Stimulated activated CD8-positive, alpha-beta memory T cell treated with anti-CD3 and anti-CD28 coated beads, Interleukin-7, amount 100 ng/mL, for 1 hour (primary cell): ENCODE results near the gene PSMG2.
"Not testable (repeated sequence)": the region's sequence is repeated elsewhere in the genome, so short reads cannot be mapped to it uniquely, and the experiment has no call there.

Experiments used
- DNase-seq, 2 donors: peaks; one replicate each; pipeline ENCODE4 v3.0.0-alpha.2; 2020; ENCODE audit warnings: low read depth in 2 of 2

Gene PSMG2

DNA sequence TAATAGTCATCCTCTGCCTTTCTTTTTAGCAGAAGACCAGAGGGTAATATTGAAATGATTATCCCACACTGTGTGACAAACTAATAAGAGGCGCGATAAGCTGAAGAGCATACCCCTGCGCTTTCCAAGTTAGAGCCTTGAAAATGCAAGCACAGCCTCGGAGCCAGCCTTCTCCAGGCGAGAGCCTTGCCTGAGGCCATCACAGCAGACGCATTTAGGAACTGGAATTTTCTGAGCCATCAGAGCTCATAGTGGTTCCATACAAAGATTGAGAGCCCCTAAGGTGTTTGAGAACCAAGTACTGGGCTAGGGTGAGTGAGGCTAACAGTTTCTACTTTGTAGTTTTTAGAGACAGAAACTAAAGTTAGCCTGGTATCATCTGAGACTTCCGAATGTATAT, 19.9 kb downstream of the PSMG2 start:
- no peak for DNase-seq

- no peak for DNase-seq
Observed at GRCh38 chr18:12726331-12726730, 23.5 kb downstream of the PSMG2 start.

GRCh38 chr18:12726774-12727550, 24.1 kb downstream of the PSMG2 start:
- peak; percentile 8 to 27 for DNase-seq

DNA sequence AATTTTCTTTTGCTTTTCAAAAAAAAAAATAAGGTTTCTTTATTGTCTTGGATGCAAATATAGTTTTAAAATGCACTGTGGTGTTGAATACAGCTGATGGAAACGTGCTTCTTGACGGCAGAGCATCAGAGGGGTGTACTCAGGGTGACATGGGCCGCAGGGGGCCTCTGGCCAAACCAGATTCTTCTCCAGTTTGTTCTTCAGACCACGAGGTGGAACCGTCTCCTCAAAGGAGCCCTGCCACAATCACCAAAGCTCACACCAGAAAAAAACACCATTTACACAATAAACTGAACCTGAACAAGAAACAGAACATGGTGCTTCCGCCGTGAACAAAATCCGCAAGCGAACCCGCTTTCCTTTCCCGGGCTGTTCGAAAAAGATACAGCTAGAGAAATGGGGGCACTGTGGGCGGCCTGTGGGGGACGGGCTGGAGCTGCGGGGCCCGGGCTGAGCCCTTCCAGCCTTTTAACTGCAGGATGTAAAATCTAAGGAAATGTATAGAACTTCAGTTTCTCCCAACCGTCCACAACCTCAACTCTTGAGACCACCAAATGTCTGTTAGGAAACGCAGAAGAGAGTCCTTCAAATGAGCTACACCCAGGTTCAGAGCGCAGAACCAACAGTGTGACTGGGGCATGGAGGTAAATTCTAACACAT, 34.5 kb downstream of the PSMG2 start:
- DNase-seq: no peak

GRCh38 chr18:12741351-12741750, 38.5 kb downstream of the PSMG2 start:
- DNase-seq: no peak

- DNase-seq: no peak
Observed at GRCh38 chr18:12742453-12742852, 39.6 kb downstream of the PSMG2 start.

- DNase-seq: no peak
Observed at GRCh38 chr18:12744103-12744502, 41.3 kb downstream of the PSMG2 start.

DNA sequence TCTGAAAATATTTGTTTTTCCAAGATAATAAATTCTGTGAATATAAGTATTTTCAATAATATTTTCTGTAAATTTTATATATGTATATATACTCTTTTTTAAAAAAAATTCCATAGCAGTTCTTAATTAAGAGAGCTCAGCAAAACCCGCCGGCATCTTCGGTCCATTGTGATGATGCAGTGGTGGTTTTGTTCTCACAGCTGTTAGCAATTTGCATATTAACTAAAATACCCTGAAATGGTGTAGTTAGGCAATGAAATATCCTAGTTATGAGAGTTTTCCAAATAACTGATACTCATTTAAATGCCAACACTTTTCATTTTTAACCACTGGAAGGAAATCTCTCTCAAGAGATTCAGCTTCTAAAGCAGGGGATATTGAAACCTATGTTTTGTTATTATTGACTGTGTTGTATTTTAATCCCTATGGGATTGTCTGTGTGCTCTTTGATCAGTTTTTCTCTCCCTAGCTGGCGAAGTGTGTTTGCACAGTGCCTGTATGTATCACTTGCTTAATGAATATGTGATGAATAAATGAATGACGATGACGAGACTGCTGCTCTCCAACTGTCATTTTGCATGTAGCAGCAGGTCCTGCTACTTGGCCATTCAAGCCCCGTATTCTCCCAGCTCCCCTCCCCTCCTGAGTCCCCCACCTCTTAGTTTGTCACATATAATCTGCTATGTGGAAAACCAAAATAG, 42.4 kb downstream of the PSMG2 start:
- no peak for DNase-seq

DNA sequence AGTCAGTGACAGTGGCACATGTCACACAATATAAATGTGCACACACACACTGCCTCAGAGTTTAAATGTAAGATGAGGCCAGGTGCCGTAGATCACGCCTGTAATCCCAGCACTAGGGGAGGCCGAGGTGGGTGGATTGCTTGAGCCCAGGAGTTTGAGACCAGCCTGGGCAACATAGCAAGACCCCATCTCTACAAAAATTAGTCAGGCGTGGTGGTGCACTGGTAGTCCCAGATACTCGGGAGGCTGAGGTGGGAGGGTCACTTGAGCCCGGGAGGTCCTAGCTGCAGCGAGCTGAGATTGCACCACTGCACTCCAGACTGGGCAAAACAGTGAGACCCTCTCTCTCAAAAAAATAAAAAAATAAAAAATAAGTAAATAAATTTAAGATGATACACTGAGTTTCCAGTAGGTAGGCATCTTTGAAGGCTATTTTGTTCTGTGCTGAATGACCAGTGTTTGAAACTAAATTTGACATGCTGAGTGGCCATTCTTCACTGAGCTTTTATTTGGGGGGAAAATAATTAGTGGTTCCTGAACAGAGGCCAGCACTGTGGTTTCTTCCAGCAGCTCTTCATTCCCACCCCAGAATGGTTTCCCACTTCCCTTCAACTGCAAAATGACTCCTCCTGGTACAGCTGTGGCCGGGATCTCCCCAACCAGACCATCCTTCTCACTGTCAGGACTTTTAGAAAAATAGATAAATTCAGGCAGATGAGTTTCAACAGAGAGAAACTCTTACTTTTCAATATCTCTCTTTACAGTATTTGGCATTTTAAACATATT, 44.9 kb downstream of the PSMG2 start:
- no peak for DNase-seq

DNA sequence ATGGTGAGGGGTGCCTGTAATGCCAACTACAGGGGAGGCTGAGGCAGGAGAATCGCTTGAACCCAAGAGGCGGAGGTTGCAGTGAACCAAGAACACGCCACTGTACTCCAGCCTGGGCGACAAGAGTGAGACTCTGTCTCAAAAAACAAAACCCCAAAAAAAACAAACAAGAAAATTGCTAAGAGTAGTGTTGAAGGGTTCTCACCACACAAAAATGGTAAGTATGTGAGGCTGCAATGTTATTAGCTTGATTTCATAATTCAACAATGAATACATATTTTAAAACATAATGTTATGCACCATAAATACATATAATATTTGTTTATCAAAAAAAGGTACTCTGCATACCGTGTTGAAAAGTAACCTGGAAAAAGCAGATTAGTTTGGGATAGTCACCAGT, 45.8 kb downstream of the PSMG2 start:
- DNase-seq: no peak

- DNase-seq: no peak
Observed at GRCh38 chr18:12749121-12749520, 46.3 kb downstream of the PSMG2 start.

DNA sequence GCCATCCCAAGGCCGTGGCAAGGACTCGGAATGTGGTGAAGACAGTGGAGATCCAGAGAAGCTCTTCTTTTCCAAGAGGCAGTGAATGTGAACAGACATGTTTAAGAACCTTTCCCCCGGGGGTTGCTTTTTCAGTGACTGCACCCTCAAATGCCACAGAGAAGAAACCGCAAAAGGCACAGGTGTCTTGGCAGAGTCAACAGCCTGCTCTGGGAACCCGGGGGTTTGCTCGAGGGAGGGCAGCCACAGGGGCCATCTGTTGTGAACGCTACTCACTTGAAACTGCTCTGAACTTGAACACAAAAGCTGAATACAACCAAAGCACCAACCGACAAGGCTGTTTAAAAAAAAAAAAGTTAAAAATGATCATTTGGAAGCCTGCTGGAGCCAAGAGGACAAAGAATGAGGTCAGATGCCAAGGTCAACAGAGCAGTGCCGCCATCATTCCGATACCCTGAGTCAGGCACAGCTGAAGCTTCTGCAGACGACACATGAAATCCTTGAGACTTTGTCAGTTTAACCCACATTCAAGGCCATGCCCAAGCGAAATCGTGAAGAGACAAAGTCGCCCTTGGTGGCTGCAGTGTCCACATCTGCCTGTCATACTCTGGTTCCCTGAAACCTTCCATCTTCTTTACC, 47.4 kb downstream of the PSMG2 start:
- no peak for DNase-seq

- no peak for DNase-seq
Observed at GRCh38 chr18:12750715-12751502, 48.1 kb downstream of the PSMG2 start.

- DNase-seq: no peak
Observed at GRCh38 chr18:12751503-12751884, 48.7 kb downstream of the PSMG2 start.

DNA sequence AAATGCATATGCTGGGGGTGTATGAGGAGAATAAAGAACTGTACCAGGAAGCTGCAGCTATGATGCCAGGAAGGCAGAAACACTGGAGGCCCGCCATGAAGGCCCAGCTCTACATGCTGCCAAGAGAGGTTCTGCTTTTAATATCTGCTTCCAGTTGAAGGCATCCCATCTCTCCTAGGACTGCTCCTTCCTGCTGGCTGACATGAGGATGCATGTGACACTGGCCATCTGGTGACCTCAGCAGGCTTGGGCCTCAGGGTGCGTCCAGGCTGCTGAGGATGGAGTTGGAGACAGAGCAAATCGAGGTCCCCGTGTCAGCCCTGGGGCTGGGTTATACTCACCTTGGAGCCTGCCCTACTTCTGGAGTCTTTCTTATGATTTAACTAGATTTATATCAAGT, 49.0 kb downstream of the PSMG2 start:
- DNase-seq: no peak

DNA sequence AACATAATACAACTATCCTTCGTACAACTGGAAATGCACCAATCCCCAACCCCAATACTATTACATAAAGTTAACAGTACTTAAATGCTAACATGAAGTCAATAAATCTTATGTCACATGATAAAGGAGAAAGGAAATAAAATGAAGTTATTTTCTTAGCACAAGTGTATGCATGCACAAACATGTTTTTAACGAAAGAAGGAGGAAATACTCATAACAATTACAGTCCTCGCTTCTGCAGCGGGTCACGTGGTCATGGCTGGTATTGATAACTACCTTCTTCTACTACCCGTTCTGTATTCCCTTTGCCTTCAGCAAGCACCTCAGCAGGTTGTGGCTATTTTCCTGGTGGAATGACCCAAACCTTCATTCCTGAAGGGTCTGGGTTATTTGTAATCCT, 51.7 kb downstream of the PSMG2 start:
- DNase-seq: no peak

DNA sequence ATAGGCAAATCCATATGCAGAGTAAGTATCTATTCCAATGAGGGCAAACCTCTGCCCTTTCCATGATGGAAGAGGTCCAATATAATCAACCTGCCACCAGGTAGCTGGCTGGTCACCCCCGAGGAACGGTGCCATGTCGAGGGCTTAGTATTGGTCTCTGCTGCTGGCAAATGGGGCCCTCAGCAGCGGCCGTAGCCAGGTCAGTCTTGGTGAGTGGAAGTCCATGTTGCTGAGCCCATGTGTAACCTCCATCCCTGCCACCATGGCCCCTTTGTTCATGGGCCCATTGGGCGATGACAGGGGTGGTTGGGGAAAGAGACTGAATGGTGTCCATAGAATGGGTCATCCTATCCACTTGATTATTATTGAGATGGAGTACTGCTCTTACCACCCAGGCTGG, 52.8 kb downstream of the PSMG2 start:
- not testable (repeated sequence) for DNase-seq

- DNase-seq: not testable (repeated sequence)
Observed at GRCh38 chr18:12756619-12757239, 53.9 kb downstream of the PSMG2 start.

DNA sequence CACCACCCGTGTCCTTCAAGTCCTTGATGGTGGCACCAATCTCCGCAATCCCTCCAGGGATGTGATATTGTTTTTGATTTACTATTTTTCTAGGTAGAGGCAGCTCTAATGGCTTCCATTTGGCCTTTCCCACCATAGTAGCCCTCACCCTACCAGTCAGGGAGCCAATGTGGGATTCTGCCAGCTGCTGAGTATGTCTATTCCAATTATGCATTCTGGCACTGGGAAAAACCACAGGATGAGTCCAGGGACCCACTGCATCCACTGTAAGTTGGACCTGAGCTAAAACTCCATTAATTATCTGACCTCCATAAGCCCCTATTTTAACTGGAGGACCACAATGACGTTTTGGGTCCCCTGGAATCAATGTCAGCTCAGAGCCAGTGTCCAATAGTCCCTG, 55.7 kb downstream of the PSMG2 start:
- not testable (repeated sequence) for DNase-seq

- DNase-seq: no peak
Observed at GRCh38 chr18:12765126-12765525, 62.3 kb downstream of the PSMG2 start.
